Thyroid gland (tissue), 4 donors: ENCODE measurements around the gene FNBP1.

Source experiments
- CTCF ChIP-seq, 6 experiments: fragments of 200-600 bp in 3 of 6; fragments of 450-650 bp in 3 of 6; sonication (generic) in 3 of 6; IDR thresholded peaks; one replicate each; pipeline ENCODE4 v1.5.1; 2016 to 2019; ENCODE audit warnings: antibody characterized with exemption in 6 of 6, mild to moderate bottlenecking in 2 of 6, inconsistent platforms in 1 of 6, moderate library complexity in 1 of 6
- POLR2A ChIP-seq, 2 donors: fragments of 450-650 bp; IDR thresholded peaks; one replicate each; pipeline ENCODE4 v1.6.1; 2017; ENCODE audit warnings: antibody characterized with exemption in 2 of 2, mild to moderate bottlenecking in 2 of 2, moderate library complexity in 1 of 2

GRCh38 chr9:129944506-129945116 is 98.4 kb downstream of the FNBP1 start:
- TF ChIP-seq POLR2A (IDR thresholded peaks at IDR 0.05) (no peak), CTCF (IDR thresholded peaks at IDR 0.05) (no peak)
